ENCODE results near the gene WWC2.
"Not testable (repeated sequence)": the region's sequence is repeated elsewhere in the genome, so short reads cannot be mapped to it uniquely, and the experiment has no call there.

Gene WWC2

DNA sequence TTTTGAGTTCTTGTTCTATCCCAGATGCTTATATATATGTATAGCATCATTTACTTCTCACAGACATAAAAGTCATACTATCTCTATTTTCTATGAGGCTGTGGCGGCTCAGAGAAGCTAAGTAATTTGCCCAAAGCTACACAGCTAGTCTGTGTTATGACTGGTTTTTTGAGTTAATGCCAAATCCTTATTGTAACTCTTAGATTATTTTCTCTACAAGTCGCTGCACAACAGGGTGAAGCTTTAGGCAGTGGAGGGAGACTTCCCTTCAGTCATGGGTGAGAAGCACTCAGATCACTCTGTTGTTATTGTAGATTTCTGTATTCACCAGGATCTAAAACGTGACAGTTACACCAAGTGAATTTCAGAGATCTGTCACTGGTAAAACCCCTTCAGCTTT is 48.1 kb downstream of the WWC2 start:
- no peaks in the 10 kb centered on the region for H3K9me3 ChIP-seq (ENCODE audit: control insufficient read depth, low read length)
- no peak overlapping the region for H3K4me3 ChIP-seq (ENCODE audit: low read depth, low read length)
- H3K4me1 ChIP-seq = no peaks in the 10 kb centered on the region
- H3K27me3 ChIP-seq (ENCODE audit: control insufficient read depth, insufficient read depth, low read length) = no peaks in the 10 kb centered on the region
- H3K4me2 ChIP-seq (ENCODE audit: low read length) = no peak overlapping the region
- no peak overlapping the region for H2AFZ ChIP-seq
- no peaks in the 10 kb centered on the region for H3K36me3 ChIP-seq (ENCODE audit: control insufficient read depth, insufficient read depth, low read length)
- no peak overlapping the region for H3K9ac ChIP-seq
- H3K79me2 ChIP-seq = peaks cover 3% of the 10 kb centered on the region
- no peak overlapping the region for H3K27ac ChIP-seq
- TF ChIP-seq, protein P1, sequence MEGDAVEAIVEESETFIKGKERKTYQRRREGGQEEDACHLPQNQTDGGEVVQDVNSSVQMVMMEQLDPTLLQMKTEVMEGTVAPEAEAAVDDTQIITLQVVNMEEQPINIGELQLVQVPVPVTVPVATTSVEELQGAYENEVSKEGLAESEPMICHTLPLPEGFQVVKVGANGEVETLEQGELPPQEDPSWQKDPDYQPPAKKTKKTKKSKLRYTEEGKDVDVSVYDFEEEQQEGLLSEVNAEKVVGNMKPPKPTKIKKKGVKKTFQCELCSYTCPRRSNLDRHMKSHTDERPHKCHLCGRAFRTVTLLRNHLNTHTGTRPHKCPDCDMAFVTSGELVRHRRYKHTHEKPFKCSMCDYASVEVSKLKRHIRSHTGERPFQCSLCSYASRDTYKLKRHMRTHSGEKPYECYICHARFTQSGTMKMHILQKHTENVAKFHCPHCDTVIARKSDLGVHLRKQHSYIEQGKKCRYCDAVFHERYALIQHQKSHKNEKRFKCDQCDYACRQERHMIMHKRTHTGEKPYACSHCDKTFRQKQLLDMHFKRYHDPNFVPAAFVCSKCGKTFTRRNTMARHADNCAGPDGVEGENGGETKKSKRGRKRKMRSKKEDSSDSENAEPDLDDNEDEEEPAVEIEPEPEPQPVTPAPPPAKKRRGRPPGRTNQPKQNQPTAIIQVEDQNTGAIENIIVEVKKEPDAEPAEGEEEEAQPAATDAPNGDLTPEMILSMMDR (IDR thresholded peaks at IDR 0.05) = no peak

DNA sequence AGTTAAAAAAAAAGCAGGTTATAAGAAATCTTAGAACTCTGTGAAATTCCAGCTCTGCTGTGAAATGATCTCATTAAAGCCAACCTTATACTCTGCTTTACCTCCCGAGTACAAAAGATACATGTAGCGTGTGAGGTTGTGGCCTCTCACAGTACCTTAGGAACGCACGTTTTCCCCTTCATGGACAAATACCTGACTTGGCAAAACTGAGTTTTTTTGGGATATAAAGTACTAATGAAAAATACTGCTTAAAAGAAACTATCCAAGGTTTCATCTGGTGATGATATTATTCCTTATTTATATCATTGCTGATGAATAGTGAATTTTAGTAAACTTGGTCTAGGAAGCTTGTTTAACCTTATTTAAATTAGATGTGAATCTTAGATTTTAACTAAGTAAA is 48.9 kb downstream of the WWC2 start:
- H3K9me3 ChIP-seq (ENCODE audit: control insufficient read depth, low read length) = no peaks in the 10 kb centered on the region
- no peak overlapping the region for H3K27ac ChIP-seq
- H3K27me3 ChIP-seq (ENCODE audit: control insufficient read depth, insufficient read depth, low read length) = no peaks in the 10 kb centered on the region
- TF ChIP-seq, protein P1 (IDR thresholded peaks at IDR 0.05) = no peak
- H3K4me1 ChIP-seq = no peaks in the 10 kb centered on the region
- H3K79me2 ChIP-seq = peaks cover 3% of the 10 kb centered on the region
- H2AFZ ChIP-seq = no peak overlapping the region
- H3K4me3 ChIP-seq (ENCODE audit: low read depth, low read length) = no peak overlapping the region
- H3K36me3 ChIP-seq (ENCODE audit: control insufficient read depth, insufficient read depth, low read length) = no peaks in the 10 kb centered on the region
- H3K4me2 ChIP-seq (ENCODE audit: low read length) = no peak overlapping the region
- H3K9ac ChIP-seq = no peak overlapping the region

DNA sequence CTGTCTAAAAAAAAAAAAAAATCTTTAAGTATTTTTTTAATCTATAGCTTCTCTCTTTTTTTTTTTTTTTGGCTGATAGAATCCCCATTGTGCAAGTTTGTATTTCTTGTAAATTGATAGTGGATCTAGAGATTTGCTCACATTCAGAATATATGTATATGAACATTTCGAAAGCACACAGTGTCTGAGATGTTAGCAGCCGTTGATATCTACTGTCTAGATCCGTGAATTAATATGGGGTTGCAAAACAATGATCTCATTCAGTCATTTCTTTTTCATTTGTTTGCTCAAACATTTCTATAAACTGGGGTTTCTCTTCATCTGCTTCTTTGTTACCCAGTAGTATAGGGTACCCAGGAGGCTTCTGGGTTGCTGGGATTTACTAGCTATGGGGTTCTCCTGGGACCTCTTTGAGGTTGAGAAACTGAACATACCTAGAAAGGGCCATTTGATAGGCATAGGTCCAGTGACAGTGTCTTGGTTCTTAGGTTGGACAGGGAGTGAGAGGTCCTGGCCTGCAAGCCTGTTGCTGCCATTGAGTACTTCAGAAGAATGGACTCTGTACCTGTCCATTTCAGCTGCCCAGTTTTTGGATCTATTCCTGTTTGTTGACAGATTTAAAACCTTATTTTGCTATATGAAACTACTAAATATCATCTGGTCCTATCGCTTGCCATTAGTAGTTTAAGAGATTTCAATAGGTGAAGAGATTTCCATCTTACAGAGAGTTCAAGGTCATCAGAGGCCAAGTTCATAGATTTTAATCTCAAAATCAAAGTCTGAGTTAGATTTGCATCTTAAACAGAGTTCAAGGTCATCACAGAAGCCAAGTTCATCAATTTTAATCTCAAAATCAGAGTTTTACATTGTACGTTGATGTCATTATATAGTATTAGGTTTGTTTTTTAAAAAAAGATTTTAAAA is 50.8 kb downstream of the WWC2 start:
- H3K4me2 ChIP-seq (ENCODE audit: low read length) = no peak overlapping the region

DNA sequence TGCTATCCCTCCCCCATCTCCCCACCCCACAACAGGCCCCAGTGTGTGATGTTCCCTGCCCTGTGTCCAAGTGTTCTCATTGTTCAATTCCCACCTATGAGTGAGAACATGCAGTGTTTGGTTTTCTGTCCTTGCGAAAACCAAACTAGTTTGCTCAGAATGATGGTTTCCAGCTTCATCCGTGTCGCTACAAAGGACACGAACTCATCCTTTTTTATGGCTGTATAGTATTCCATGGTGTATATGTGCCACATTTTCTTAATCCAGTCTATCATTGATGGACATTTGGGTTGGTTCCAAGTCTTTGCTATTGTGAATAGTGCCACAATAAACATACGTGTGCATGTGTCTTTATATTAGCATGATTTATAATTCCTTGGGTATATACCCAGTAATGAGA is 51.6 kb downstream of the WWC2 start:
- not testable (repeated sequence) for H3K27me3 ChIP-seq (ENCODE audit: control insufficient read depth, insufficient read depth, low read length); H3K4me2 ChIP-seq (ENCODE audit: low read length); H3K4me1 ChIP-seq; H3K27ac ChIP-seq; H2AFZ ChIP-seq; H3K36me3 ChIP-seq (ENCODE audit: control insufficient read depth, insufficient read depth, low read length); H3K9ac ChIP-seq; H3K9me3 ChIP-seq (ENCODE audit: control insufficient read depth, low read length); H3K79me2 ChIP-seq; H3K4me3 ChIP-seq (ENCODE audit: low read depth, low read length)

More for the DNA sequence above, 50.8 kb downstream of the WWC2 start:
- Histone ChIP-seq H3K79me2 (peaks cover 3% of the 10 kb centered on the region), H3K4me1 (no peaks in the 10 kb centered on the region), H3K27me3 (ENCODE audit: control insufficient read depth, insufficient read depth, low read length) (no peaks in the 10 kb centered on the region), H2AFZ (no peak overlapping the region), H3K4me3 (ENCODE audit: low read depth, low read length) (no peak overlapping the region), H3K27ac (no peak overlapping the region), H3K9ac (no peak overlapping the region), H3K36me3 (ENCODE audit: control insufficient read depth, insufficient read depth, low read length) (no peaks in the 10 kb centered on the region), H3K9me3 (ENCODE audit: control insufficient read depth, low read length) (no peaks in the 10 kb centered on the region)
- TF ChIP-seq, protein P1 (IDR thresholded peaks at IDR 0.05) = no peak

DNA sequence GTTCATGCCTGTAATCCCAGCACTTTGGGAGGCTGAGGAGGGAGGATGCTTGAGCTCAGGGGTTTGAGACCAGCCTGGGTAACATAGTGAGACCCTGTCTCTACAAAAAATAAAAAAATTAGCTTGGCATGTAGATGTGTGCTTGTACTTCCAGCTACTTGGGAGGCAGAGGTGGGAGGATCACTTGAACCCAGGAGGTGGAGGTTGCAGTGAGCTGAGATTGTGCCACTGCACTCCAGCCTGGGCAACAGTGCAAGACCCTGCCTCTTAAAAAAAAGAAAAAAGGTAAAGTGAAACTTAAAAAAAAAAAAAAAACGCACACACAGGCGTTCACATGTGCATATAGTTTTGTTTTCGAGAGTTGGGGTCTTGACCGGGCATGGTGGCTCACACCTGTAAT is 53.2 kb downstream of the WWC2 start:
- not testable (repeated sequence) for H3K4me2 ChIP-seq (ENCODE audit: low read length); H2AFZ ChIP-seq; H3K4me1 ChIP-seq; H3K9ac ChIP-seq; H3K36me3 ChIP-seq (ENCODE audit: control insufficient read depth, insufficient read depth, low read length); H3K79me2 ChIP-seq; H3K9me3 ChIP-seq (ENCODE audit: control insufficient read depth, low read length); H3K4me3 ChIP-seq (ENCODE audit: low read depth, low read length); H3K27ac ChIP-seq; H3K27me3 ChIP-seq (ENCODE audit: control insufficient read depth, insufficient read depth, low read length)

Measured in parathyroid adenoma (tissue), 2 donors.